Parathyroid adenoma (tissue), 2 donors: ENCODE data around the gene MCC.

Experiments used
- H2AFZ ChIP-seq: fragments of 300-600 bp; sonication (generic); one replicate; pipeline ENCODE4 v1.7.0; 2017; ENCODE audit warnings: antibody characterized with exemption, mild to moderate bottlenecking
- H3K27ac ChIP-seq: fragments of 300-600 bp; sonication (generic); one replicate; pipeline ENCODE4 v1.7.0; 2017
- H3K27me3 ChIP-seq: fragments of 300-600 bp; sonication (generic); one replicate; pipeline ENCODE4 v1.7.0; 2017; ENCODE audit warnings: low read length; ENCODE audit not compliant: control insufficient read depth, insufficient read depth
- H3K36me3 ChIP-seq: fragments of 300-600 bp; sonication (generic); one replicate; pipeline ENCODE4 v1.7.0; 2017; ENCODE audit warnings: low read length; ENCODE audit not compliant: control insufficient read depth, insufficient read depth
- H3K4me1 ChIP-seq: fragments of 300-600 bp; sonication (generic); one replicate; pipeline ENCODE4 v1.7.0; 2017; ENCODE audit warnings: control low read depth
- H3K4me2 ChIP-seq: fragments of 300-600 bp; sonication (generic); one replicate; pipeline ENCODE4 v1.7.0; 2017; ENCODE audit warnings: low read length
- H3K4me3 ChIP-seq: fragments of 300-600 bp; sonication (generic); one replicate; pipeline ENCODE4 v1.7.0; 2017; ENCODE audit warnings: low read depth, low read length
- H3K79me2 ChIP-seq: fragments of 300-600 bp; sonication (generic); one replicate; pipeline ENCODE4 v1.7.0; 2017; ENCODE audit warnings: control low read depth
- H3K9ac ChIP-seq: fragments of 300-600 bp; sonication (generic); one replicate; pipeline ENCODE4 v1.7.0; 2017; ENCODE audit warnings: mild to moderate bottlenecking
- H3K9me3 ChIP-seq: fragments of 300-600 bp; sonication (generic); one replicate; pipeline ENCODE4 v1.7.0; 2017; ENCODE audit warnings: low read length; ENCODE audit not compliant: control insufficient read depth
- TF ChIP-seq, protein P1 (sequence below): fragments of 300-600 bp; sonication (generic); IDR thresholded peaks from one replicate; pipeline ENCODE4 v1.7.0; 2017; ENCODE audit warnings: antibody characterized with exemption, mild to moderate bottlenecking
- donor health status: primary hyperparathyroidism.

The MCC gene

DNA sequence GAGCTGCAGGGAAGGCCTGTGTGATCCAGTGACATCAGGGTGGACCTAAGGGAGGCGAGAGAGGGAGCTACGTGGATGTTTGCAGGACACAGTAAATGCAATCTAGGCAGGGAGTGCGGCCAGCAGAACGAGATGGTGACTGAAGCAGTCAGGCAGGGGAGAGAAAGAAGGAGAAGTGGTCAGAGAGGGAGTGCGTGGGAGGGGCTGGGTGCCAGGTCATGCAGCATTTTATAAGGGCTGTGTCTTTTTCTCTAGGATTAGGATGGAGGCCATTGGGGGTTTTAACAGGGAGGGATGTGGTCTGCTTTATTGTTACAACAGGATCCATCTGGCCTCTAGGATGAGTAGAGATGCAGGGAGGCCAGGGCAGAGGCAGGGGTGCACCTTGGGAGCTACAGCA, 431.3 kb downstream of the MCC start:
- no peak overlapping the region for H3K4me3 ChIP-seq
- H3K27me3 ChIP-seq = no peaks in the 10 kb centered on the region
- no peaks in the 10 kb centered on the region for H3K36me3 ChIP-seq
- H3K79me2 ChIP-seq = peaks cover 28% of the 10 kb centered on the region
- H2AFZ ChIP-seq = no peak overlapping the region
- H3K4me2 ChIP-seq = no peak overlapping the region
- TF ChIP-seq, protein P1, sequence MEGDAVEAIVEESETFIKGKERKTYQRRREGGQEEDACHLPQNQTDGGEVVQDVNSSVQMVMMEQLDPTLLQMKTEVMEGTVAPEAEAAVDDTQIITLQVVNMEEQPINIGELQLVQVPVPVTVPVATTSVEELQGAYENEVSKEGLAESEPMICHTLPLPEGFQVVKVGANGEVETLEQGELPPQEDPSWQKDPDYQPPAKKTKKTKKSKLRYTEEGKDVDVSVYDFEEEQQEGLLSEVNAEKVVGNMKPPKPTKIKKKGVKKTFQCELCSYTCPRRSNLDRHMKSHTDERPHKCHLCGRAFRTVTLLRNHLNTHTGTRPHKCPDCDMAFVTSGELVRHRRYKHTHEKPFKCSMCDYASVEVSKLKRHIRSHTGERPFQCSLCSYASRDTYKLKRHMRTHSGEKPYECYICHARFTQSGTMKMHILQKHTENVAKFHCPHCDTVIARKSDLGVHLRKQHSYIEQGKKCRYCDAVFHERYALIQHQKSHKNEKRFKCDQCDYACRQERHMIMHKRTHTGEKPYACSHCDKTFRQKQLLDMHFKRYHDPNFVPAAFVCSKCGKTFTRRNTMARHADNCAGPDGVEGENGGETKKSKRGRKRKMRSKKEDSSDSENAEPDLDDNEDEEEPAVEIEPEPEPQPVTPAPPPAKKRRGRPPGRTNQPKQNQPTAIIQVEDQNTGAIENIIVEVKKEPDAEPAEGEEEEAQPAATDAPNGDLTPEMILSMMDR = no peak
- no peaks in the 10 kb centered on the region for H3K9me3 ChIP-seq
- peaks cover 66% of the 10 kb centered on the region for H3K4me1 ChIP-seq
- peak overlapping the region; percentile 94 for H3K27ac ChIP-seq
- no peak overlapping the region for H3K9ac ChIP-seq

DNA sequence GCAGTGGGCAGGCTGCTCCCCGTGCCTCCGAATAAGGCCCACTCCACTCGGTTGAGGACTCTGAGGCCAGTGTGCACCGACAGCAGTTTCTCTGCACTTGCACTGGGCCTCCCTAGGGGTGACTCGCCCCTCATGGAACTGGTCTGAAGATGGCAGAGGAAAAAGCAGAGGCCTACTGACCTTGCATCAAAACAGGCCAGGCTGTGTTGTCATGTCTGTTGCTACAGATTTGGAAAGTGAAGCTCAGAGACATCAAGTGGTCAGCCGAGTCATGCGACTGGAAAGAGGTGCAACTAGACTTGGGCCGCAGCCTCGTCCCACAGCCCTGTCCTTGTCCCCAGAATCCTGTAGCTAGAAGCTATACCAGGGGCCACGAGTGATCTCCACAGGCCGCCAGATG, 433.4 kb downstream of the MCC start:
- Histone ChIP-seq H3K79me2 (peaks cover 27% of the 10 kb centered on the region), H3K4me1 (peaks cover 64% of the 10 kb centered on the region), H3K9ac (no peak overlapping the region), H3K9me3 (no peaks in the 10 kb centered on the region), H2AFZ (no peak overlapping the region), H3K27ac (peak overlapping the region; percentile 94), H3K27me3 (no peaks in the 10 kb centered on the region), H3K4me2 (no peak overlapping the region), H3K4me3 (no peak overlapping the region), H3K36me3 (no peaks in the 10 kb centered on the region)
- TF ChIP-seq, protein P1 = no peak

DNA sequence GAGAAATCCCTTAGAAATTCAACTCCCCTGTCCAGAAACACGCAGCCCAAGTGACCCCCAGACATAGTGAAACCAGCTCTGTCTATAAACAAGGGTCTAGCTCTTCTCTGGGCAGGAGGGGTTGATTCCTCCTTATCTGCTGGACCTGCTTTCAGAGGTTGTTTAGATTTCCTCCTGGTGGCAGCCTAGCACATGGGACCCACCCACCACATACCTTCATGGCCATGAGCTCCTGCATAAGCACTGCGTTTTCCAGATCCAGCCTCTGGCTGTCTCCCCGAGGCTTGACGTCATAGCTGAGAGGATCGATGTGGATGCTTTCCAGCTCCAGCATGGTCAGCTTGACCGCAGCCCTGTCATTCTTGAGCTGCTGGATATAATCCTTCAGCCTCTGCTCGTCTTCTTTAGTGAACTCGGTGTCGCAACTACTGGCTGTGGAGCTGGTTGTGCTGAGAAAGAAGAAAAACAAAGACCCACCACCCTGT, 434.7 kb downstream of the MCC start:
- Histone ChIP-seq H3K4me2 (no peak overlapping the region), H3K27ac (peak overlapping the region; percentile 94), H3K27me3 (no peaks in the 10 kb centered on the region), H3K36me3 (no peaks in the 10 kb centered on the region), H2AFZ (no peak overlapping the region), H3K4me1 (peaks cover 61% of the 10 kb centered on the region), H3K79me2 (peaks cover 21% of the 10 kb centered on the region), H3K9ac (no peak overlapping the region), H3K9me3 (no peaks in the 10 kb centered on the region), H3K4me3 (no peak overlapping the region)
- TF ChIP-seq, protein P1 = no peak

DNA sequence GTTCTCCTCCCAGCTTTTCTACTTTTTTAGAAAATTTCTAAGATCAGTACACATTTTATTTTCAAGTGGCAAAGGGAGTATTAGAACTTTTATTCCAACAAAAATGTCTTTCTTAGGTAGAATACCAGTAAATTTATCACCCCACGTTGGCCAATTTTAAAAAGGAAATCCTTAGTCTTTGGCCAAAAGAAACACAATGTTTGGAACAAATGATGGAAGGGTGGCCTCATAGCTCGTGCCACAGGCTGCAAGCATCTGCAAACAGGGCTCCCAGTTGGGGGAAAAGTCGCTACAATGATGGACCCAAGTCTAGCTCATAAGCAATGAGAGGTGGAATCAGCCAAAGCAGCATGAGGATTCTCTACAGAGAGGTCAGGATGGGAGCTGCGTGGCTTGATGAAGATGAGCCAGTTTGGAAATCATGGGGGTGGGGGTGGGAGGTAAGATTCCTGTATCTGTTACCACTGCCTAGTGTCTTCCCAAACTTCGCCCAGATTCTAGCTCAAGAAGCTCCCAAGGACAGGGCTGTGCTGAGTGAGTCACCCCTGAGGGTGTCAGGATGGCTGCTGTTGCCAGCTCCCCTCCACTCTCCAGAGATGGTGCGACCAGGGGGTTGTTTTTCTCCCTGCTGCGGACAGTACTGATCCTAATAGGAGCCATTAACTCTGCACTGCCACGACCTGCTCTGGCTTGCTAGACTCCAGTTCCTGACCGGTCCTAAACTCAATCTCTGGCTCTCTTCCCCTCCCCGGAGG, 436.0 kb downstream of the MCC start:
- Histone ChIP-seq H2AFZ (no peak overlapping the region), H3K4me2 (no peak overlapping the region), H3K79me2 (peaks cover 12% of the 10 kb centered on the region), H3K4me1 (peaks cover 61% of the 10 kb centered on the region), H3K36me3 (no peaks in the 10 kb centered on the region), H3K27ac (peak overlapping the region; percentile 94), H3K9ac (no peak overlapping the region), H3K27me3 (no peaks in the 10 kb centered on the region), H3K4me3 (no peak overlapping the region), H3K9me3 (no peaks in the 10 kb centered on the region)
- TF ChIP-seq, protein P1 = no peak
